ENCODE measurements around the gene KRT32.
"Not testable (repeated sequence)": the region's sequence is repeated elsewhere in the genome, so short reads cannot be mapped to it uniquely, and the experiment has no call there.

Gene KRT32

DNA sequence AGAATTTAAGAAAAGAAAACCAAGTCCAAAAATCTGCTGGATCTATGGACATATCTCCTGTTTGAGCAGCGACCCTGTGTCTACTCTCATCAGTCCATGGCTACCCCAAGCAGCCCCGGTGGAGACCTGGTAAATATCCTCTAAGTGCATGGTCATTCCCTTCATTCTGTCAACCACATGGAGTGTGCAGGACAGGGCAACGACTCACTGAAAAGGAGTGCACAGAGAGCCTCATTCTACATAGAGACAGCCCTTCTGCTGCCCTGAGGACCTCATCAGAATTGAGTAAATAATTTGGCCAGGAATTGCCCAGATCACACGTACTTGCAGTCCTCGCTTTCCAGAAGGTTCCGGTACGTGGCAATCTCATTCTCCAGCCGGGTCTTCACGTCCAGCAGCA, 29.4 kb downstream of the KRT32 start:
- DNase-seq (ENCODE audit: low read depth, low spot score) = no peak

DNA sequence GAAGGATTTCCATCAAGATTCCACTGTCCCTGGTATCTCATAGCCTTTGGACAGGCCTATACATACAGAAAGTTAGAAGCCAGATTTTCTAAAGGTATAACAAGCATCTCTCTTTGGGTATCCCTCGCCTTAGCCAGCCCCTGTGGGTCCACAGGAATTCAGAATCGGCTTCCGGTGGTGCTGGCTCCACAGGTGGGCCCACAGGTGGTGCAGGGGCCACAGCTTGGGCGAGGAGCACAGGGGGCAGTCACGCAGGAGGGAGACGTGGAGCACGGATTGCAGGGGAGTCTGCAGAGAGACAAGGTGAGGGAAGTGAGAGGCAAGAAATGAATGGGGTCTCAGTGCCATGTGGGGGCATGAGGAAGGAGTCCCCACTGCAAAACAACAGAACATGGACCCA, 29.9 kb downstream of the KRT32 start:
- no peak overlapping the region for H3K27ac ChIP-seq
- no peak for DNase-seq (ENCODE audit: low read depth, low spot score)

More for the DNA sequence above, 29.4 kb downstream of the KRT32 start:
- H3K27ac ChIP-seq = no peak overlapping the region

DNA sequence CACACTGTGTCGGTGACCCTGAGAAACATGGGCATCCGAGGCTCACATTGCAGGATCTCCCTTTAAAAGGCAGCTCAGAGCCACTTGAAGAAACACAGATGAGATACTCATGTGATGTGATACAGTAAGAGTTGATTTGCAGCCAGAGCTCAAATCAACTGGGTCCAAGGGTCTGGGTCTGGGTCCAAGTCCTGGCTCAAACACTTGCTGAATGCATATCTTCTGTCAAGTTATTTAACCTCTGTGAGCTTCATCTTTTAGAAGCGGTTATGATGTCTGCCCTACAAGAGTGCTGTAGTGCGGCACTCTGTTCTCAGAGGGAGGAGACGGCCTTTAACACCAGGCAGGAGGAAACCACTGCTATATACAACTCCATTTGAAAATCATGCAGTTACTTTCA, 32.8 kb downstream of the KRT32 start:
- no peak for DNase-seq (ENCODE audit: low read depth, low spot score)
- no peak overlapping the region for H3K27ac ChIP-seq

DNA sequence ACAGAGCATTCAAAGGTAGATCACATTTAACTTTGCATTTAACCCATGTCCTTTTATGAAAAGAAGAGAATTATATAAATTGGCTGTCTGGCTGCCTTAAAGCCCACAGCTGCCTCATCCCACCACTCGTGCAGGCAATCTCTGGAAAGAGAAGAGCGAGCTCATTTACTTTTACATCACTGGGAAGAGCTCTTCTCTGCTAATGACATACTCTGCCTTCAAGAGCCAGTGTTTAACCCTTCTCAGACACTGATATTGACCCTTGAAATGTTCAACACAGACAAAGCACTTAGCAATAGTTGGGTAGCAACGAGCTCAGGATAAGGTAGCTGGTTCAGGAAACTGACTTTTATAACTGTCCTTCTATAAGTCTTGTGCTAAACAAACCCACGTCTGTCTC, 33.2 kb downstream of the KRT32 start:
- no peak overlapping the region for H3K27ac ChIP-seq
- no peak for DNase-seq (ENCODE audit: low read depth, low spot score)

DNA sequence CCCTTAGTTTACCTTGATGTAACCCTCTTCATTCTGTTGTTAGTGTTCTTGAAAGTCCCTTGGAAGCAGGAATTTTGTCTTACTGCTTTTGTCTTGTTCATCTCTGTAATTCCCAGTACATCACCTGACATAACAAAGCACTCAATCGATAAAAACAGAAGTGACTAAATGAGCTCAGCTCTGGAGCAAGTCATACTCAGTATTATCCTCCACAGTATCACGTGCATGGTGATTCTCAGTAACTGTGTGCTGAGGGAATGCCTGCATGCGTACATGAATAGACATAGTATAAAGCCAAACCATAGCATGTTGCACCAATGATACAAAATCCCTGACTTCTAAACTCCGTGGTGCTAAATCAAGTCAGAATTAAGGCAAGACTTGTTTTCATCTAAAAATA, 33.6 kb downstream of the KRT32 start:
- no peak for DNase-seq (ENCODE audit: low read depth, low spot score)
- H3K27ac ChIP-seq = no peak overlapping the region

DNA sequence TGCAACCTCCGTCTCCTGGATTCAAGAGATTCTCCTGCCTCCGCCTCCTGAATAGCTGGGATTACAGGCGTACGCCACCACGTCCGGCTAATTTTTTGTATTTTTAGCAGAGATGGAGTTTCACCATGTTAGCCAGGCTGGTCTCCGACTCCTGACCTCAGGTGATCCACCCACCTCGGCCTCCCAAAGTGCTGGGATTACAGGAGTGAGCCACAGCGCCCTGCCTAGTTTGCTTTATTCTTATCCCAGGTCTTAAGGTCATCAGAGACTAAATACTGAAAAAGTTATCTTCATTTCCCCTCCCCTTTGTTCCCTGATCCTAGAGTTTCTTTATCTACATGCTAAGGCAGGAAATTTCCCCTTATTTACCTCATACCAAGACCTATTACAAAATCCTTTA, 36.8 kb downstream of the KRT32 start:
- not testable (repeated sequence) for DNase-seq (ENCODE audit: low read depth, low spot score); H3K27ac ChIP-seq

DNA sequence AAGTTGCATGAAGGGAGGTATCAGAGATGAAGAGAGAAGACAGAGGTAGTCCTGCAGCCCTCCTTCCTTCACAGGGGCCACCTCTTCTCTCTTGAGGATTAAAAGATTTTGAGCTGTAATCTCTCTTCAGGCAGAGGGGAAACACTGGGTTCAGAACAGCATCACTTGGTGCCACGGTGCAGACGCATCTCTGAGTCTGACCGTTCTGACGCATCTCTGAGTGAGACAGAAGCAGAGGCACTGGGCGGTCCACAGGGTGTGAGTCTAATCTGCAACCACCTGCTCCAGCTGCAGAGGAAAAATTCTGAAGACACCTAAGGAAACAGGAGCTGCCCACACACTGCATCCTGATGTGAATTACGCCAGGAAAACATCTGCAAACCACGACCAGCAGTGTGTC, 37.5 kb downstream of the KRT32 start:
- no peak overlapping the region for H3K27ac ChIP-seq
- no peak for DNase-seq (ENCODE audit: low read depth, low spot score)

DNA sequence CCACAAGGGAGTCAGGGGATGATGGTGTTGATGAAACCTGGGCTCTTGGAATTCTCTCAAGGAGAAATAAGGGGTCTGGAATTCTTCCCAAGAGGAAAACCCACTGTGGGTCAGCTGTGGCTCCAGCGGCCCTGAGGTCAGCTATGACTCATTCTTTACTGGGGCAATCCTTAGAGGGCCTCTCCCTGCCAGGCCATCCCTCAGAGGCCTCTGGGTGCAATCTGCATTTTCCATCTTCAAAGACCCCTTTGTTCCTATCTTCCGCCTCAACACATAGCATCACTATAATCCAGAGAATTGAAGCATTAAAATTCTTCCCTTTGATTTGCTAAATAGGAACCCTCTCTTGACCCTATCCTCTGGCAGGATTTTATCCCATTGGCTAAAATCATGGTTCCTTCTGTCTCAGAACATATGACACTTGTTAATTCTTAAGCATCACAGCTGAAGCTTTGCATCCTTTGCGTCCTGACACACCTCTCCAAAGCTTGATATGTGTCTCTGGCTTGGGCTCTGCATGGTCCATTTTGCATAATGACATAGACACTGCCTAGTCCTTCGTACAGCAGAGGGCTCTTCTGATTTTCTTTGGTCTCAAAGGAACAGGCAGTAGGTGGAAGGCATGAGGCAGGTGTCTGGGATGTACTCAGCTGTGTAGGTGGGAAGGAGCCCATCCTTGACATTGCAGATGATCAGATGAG, 38.4 kb downstream of the KRT32 start:
- no peak overlapping the region for H3K27ac ChIP-seq
- no peak for DNase-seq (ENCODE audit: low read depth, low spot score)

DNA sequence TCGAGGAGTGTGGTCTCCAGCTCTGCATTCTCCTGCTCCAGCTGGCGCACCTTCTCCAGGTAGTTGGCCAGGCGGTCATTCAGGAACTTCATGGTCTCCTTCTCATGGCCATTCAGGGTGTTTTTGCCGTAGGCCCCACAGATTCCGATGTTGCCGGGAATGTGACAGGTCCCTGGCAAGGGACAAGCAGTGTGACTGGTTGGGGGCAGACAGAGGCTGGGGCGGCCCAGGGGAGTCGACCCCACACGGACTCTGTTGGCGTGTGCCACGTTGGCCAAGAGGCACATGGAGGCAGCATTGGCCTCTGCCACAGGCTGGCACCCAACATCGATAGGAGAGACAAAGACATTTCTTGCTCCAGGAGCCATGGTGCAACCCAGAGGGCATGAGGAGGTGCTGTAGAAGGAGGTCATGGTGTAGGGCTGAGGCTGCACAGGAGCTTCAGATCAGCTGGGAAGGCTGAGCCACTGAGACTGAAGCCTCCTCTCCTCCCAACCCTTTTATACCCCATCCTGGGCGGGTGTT, 43.0 kb downstream of the KRT32 start, which contains the start of gene KRT37:
TSS of gene KRT37 (minus strand) at position 475 of the 525 bp plus-strand sequence. CDS start at position 413, 62 bp downstream.
- no peak within 1 kb of the TSS for H3K27ac ChIP-seq
- DNase-seq (ENCODE audit: low read depth, low spot score) = no peak

DNA sequence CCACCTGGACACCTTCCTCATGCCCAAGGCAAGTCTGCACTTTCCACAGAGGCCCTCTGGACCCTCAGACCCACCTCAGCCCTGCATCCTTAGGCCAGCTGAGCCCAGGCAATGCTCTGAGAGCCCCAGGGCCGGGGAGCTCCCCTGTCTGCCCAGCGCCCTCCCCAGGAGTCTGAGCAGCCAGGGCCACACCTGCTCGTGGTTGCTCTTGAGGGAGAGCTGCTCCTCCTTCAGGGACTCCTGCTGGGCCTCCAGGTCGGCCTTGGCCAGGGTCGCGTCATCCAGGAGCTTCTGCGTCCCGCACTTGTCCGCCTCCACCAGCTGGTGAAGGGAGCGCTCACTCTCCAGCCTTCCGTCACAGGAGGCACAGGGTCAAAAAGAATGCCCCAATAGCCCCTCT, 44.6 kb downstream of the KRT32 start:
- H3K27ac ChIP-seq; DNase-seq (ENCODE audit: low read depth, low spot score): not testable (repeated sequence)

DNA sequence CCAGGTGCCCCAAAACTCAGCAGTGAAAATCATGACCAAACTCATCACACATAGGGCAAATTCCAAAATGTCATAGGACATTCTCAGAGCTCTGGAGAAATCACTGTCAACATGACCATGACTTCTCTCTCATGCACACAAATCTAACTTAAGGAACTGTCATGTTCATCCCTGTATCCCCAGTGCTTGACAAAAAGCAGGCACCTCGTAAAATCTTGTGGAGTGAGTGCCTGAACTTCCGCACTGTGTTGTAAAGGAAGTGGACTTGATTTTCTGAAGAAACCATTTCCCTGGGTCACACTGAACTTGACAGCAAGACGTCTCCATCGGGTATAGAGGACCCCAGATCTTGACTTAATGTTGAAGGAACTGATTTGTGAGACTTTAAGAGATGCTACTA, 45.6 kb downstream of the KRT32 start:
- DNase-seq (ENCODE audit: low read depth, low spot score) = no peak
- H3K27ac ChIP-seq = peak overlapping the region; percentile 84

DNA sequence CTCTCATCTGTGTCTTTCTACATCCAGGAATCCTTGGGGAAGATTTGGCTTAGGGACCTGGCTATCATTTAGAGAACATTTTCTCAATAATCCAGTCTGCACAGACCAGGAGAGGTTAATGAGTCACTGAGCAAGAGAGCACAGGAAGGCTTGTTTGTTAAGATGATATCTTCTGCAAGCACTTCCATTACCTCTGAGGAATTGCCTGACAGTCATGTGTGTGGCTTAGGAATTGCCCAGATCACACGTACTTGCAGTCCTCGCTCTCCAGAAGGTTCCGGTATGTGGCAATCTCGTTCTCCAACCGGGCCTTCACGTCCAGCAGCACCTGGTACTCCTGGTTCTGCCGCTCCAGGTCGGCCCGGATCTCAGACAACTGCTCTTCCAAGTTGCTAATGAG, 46.1 kb downstream of the KRT32 start:
- H3K27ac ChIP-seq = peak overlapping the region; percentile 84
- peak; percentile 84 for DNase-seq (ENCODE audit: low read depth, low spot score)

DNA sequence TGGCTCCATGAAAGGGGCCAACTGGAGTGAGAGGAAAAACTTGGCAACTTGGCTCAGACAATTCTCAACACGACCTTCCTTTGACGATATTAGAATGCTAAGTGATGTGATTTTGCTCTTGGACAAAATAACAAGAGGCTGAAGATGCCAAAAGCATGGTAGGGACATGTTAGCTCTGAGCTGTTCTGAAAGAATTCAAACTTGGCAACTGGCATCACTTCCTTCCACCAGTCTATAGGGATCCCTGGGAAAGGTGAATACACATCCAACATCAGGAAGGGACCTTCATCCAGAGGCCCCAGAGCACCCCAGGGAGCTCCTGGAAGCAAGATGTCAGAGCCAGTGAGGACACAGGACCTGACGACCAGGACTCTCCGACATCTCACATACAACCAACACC, 47.1 kb downstream of the KRT32 start:
- H3K27ac ChIP-seq = peak overlapping the region; percentile 84
- no peak for DNase-seq (ENCODE audit: low read depth, low spot score)

DNA sequence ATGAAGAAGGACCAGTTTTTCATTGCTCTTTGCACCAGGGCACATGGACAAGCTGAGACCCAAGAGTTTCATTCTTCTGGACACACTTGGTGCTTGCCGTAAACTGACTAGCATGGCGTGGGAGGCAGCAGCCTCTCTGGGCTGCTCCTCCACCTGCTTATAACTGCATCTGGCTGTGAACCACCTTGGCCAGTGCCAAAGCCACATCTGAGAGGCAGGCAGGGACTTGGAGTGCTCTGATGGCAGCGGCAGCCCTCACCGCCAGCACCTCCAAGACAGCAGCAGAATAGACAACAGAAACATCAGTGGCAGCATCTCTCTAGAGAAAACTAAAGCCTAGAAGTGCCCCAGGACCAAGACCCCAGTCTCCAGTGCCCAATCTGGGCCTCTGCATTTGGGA, 47.5 kb downstream of the KRT32 start:
- H3K27ac ChIP-seq = peak overlapping the region; percentile 84
- DNase-seq (ENCODE audit: low read depth, low spot score) = no peak

DNA sequence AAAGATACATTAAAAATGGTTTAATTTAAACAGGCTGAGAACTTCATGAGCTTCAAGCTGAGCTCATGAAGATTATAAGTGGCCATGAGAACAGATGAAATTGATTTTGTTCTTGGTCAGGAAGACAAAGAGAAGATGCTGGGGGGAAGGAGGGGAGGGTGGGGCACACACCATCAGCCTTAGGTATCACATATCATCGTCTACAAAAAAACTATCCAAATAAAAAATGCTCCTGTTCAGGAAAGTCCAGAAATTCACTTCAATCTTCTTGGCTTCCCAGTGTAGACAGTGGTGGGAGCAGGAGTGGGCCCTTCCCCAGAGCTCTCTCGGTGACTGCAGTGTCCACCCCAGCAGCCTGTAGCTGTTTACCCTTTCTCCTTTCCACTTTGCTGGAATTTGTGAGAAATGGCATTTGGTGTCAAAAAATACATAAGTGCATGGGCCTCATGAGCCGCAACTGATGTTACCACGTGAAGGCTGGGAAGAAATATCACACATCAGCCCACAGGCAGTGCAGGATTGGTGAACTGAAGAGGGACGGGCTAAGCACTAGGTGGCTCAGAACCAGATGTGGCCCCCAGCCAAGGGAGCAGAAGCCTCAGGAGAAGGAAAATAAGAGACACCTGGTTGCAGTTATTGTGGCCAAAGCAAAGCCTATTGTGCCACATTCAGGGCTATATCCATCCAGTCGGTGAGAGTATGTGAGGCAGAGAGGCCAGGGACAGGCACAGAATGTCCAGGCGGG, 48.9 kb downstream of the KRT32 start:
- peak overlapping the region; percentile 84 for H3K27ac ChIP-seq
- DNase-seq (ENCODE audit: low read depth, low spot score) = no peak

DNA sequence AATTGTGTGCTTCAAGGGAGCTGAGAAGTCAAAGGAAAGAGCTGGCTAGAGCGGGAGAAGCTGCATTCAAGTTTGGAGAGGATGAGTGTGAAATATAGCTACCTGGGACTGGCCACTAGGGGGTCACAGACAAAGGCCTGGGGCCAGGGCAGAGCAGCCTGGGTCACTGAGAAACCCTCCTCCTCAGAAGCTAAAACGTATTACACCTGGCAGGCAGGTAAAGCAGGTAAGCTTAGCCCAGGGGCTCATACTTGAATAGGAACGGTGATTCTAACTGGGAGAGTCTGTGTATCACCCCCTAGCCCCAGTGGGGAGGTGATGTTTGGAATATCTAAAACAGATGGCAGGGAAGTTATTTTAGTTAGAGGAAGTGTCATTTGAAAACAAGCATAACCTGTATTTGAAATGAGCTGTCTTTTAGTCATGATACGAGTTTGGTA, 49.6 kb downstream of the KRT32 start:
- peak overlapping the region; percentile 84 for H3K27ac ChIP-seq
- no peak for DNase-seq (ENCODE audit: low read depth, low spot score)

DNA sequence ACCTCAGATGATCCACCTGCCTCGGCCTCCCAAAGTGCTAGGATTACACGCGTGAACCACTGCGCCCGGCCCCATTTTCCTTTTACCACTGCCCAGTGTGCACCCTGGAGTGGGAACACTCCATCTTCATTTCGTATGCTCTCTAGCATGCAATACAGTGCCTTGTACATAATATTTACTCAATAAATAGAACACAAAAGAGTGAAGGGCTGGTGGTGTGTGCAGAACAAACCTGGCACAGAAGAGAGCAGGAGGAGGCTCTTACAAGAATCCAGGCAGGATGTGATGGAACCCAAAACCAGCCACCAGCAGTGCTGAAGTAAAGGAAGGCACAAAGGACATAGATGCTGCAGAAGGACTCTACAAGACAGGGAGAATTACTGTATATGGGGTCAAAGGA, 50.1 kb downstream of the KRT32 start:
- H3K27ac ChIP-seq = peak overlapping the region; percentile 84
- no peak for DNase-seq (ENCODE audit: low read depth, low spot score)

DNA sequence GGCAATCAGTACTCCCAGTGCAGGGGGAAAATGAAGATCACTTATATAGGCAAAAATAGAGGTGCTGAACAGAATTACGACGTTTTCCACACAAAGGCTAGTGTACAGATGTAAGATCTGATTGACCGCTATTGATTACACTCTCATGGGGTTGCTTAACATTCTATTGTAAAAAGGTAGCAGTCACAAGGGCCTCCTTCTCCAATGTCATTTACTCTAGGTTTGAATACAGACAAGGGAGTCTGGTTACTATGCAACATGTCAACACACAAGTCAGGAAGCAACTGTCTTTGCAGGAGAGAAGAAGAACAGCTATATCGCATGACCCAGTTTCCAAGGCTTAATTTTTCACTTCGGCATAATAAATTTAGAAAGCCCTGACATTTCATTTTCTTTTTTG, 50.7 kb downstream of the KRT32 start:
- no peak for DNase-seq (ENCODE audit: low read depth, low spot score)
- no peak overlapping the region for H3K27ac ChIP-seq

DNA sequence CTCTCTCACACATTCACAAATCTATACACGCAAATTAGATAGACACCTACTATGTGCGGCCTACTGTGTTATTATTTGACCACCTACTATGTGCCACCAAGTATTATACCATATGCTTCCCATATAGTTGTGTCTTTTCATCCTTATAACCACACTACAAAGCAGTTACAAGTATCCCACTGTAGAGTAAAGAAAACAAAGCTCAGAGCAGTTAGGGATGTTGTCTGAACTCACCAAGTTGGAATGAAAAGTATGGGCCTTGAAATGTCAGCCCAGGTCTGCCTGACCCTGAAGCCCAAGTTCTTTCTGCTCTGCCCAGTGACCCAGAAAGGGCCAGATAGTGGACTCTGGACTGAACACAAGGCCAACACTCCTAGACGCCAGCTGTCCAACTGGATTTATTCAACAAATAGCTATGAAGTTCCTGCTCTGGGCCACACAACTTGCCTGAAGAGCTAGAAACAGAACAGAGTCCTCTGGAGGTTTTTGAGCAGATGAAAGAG, 51.3 kb downstream of the KRT32 start:
- DNase-seq (ENCODE audit: low read depth, low spot score) = no peak
- H3K27ac ChIP-seq = no peak overlapping the region

DNA sequence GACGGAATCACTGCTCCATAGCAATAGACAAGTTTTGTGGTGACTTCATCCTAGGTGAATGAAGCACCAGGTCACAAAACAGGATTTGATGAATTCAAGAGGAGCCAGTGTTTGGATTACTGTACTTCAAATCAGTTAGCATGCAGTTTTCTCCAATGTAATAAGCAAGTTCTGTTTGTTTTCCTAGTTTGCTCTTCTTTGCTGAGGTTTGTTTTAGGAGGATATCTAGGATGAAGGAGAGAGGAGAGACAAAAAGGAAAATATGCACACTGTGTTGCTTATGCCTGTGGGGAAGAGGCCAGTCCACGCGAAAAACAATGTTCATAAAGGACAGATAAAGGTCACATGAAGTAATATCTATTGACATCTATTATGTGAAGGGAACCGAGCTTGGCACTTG, 51.8 kb downstream of the KRT32 start:
- DNase-seq (ENCODE audit: low read depth, low spot score) = no peak
- no peak overlapping the region for H3K27ac ChIP-seq

DNA sequence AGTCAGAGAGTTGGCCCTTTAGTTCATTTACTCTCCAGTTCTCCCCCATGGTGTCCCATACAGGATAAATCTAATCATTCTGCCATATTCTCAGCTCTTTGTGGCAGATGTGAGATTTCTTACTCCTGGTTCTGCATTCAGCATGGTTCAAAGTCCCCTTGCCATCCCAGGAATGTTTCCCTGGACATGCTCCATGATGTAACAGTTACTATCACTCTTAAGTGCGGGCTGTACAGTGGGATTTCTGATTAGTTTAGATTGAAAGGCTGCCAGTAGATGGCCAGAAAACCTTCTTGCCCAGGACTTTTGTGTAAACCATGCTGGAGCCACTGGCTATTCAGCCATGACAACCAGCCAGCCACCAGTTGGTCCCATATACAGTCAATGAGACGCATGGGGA, 53.2 kb downstream of the KRT32 start:
- H3K27ac ChIP-seq = no peak overlapping the region
- no peak for DNase-seq (ENCODE audit: low read depth, low spot score)

Data from epithelial cell of prostate (primary cell).